ENCODE results near the gene BMERB1. TPM values are rescaled to one million over a fixed set of nuclear protein-coding genes. Genes with fewer than 3 reads are reported as not detected.
"Not testable (repeated sequence)": the region's sequence is repeated elsewhere in the genome, so short reads cannot be mapped to it uniquely, and the experiment has no call there.

BMERB1 gene
- polyA plus RNA-seq, 4 donors = 0.89 to 20.9 (median 4.7) TPM

GRCh38 chr16:15476971-15477370, 42.6 kb downstream of the BMERB1 start:
- not testable (repeated sequence) for H3K27ac ChIP-seq (ENCODE audit: low read depth in 1 of 3, low read length in 2 of 3); FAIRE-seq; H3K9me3 ChIP-seq (ENCODE audit: control insufficient read depth in 2 of 2, insufficient read depth in 1 of 2, low read depth in 1 of 2, low read length in 1 of 2); DNase-seq; H3K36me3 ChIP-seq (ENCODE audit: control insufficient read depth in 3 of 3, insufficient read depth in 2 of 3, low read depth in 1 of 3, low read length in 3 of 3); H3K4me3 ChIP-seq (ENCODE audit: low read depth in 1 of 3, low read length in 3 of 3); H3K27me3 ChIP-seq (ENCODE audit: control insufficient read depth in 3 of 3, insufficient read depth in 3 of 3, low read length in 3 of 3); H3K4me1 ChIP-seq (ENCODE audit: control insufficient read depth in 3 of 3, insufficient read depth in 2 of 3, low read depth in 1 of 3, low read length in 2 of 3)
- WGBS, 3 donors = 76 to 78% (median 77%) methylated on average over 4 of the region's 4 CpGs

GRCh38 chr16:15477802-15478201, 43.4 kb downstream of the BMERB1 start:
- Histone ChIP-seq H3K9me3 (ENCODE audit: control insufficient read depth in 2 of 2, insufficient read depth in 1 of 2, low read depth in 1 of 2, low read length in 1 of 2) (peaks cover 0 to 6% of the 10 kb centered on the region in 2 donors), H3K27me3 (ENCODE audit: control insufficient read depth in 3 of 3, insufficient read depth in 3 of 3, low read length in 3 of 3) (no peaks in the 10 kb centered on the region), H3K4me3 (ENCODE audit: low read depth in 1 of 3, low read length in 3 of 3) (no peak overlapping the region), H3K36me3 (ENCODE audit: control insufficient read depth in 3 of 3, insufficient read depth in 2 of 3, low read depth in 1 of 3, low read length in 3 of 3) (no peaks in the 10 kb centered on the region), H3K4me1 (ENCODE audit: control insufficient read depth in 3 of 3, insufficient read depth in 2 of 3, low read depth in 1 of 3, low read length in 2 of 3) (no peaks in the 10 kb centered on the region), H3K27ac (ENCODE audit: low read depth in 1 of 3, low read length in 2 of 3) (no peak overlapping the region)
- WGBS, 3 donors = 70 to 72% (median 71%) methylated on average over 2 of the region's 2 CpGs
- FAIRE-seq = no peak
- no peak for DNase-seq

- Histone ChIP-seq H3K9me3 (ENCODE audit: control insufficient read depth in 2 of 2, insufficient read depth in 1 of 2, low read depth in 1 of 2, low read length in 1 of 2) (no peaks in the 10 kb centered on the region), H3K27me3 (ENCODE audit: control insufficient read depth in 3 of 3, insufficient read depth in 3 of 3, low read length in 3 of 3) (no peaks in the 10 kb centered on the region), H3K4me3 (ENCODE audit: low read depth in 1 of 3, low read length in 3 of 3) (no peak overlapping the region), H3K36me3 (ENCODE audit: control insufficient read depth in 3 of 3, insufficient read depth in 2 of 3, low read depth in 1 of 3, low read length in 3 of 3) (no peaks in the 10 kb centered on the region), H3K4me1 (ENCODE audit: control insufficient read depth in 3 of 3, insufficient read depth in 2 of 3, low read depth in 1 of 3, low read length in 2 of 3) (no peaks in the 10 kb centered on the region), H3K27ac (ENCODE audit: low read depth in 1 of 3, low read length in 2 of 3) (peak overlapping the region in 1 of 3 donors; percentile 69)
- FAIRE-seq (no peak), DNase-seq (peak; percentile 42 to 94)
- WGBS, 3 donors = 3 to 39% (median 17%) methylated on average over 3 of the region's 3 CpGs
These were observed 47.8 kb downstream of the BMERB1 start for GRCh38 chr16:15482068-15482747.

- Histone ChIP-seq H3K9me3 (ENCODE audit: control insufficient read depth in 2 of 2, insufficient read depth in 1 of 2, low read depth in 1 of 2, low read length in 1 of 2) (no peaks in the 10 kb centered on the region), H3K36me3 (ENCODE audit: control insufficient read depth in 3 of 3, insufficient read depth in 2 of 3, low read depth in 1 of 3, low read length in 3 of 3) (no peaks in the 10 kb centered on the region), H3K4me1 (ENCODE audit: control insufficient read depth in 3 of 3, insufficient read depth in 2 of 3, low read depth in 1 of 3, low read length in 2 of 3) (no peaks in the 10 kb centered on the region), H3K27me3 (ENCODE audit: control insufficient read depth in 3 of 3, insufficient read depth in 3 of 3, low read length in 3 of 3) (no peaks in the 10 kb centered on the region), H3K27ac (ENCODE audit: low read depth in 1 of 3, low read length in 2 of 3) (no peak overlapping the region), H3K4me3 (ENCODE audit: low read depth in 1 of 3, low read length in 3 of 3) (no peak overlapping the region)
- no peak for FAIRE-seq
- 92 to 97% (median 96%) methylated on average over 7 of the region's 7 CpGs for WGBS, 3 donors
- no peak for DNase-seq
These were observed 48.4 kb downstream of the BMERB1 start for GRCh38 chr16:15482748-15483298.

- Histone ChIP-seq H3K36me3 (ENCODE audit: control insufficient read depth in 3 of 3, insufficient read depth in 2 of 3, low read depth in 1 of 3, low read length in 3 of 3) (no peaks in the 10 kb centered on the region), H3K4me3 (ENCODE audit: low read depth in 1 of 3, low read length in 3 of 3) (no peak overlapping the region), H3K9me3 (ENCODE audit: control insufficient read depth in 2 of 2, insufficient read depth in 1 of 2, low read depth in 1 of 2, low read length in 1 of 2) (no peaks in the 10 kb centered on the region), H3K27me3 (ENCODE audit: control insufficient read depth in 3 of 3, insufficient read depth in 3 of 3, low read length in 3 of 3) (no peaks in the 10 kb centered on the region), H3K27ac (ENCODE audit: low read depth in 1 of 3, low read length in 2 of 3) (no peak overlapping the region), H3K4me1 (ENCODE audit: control insufficient read depth in 3 of 3, insufficient read depth in 2 of 3, low read depth in 1 of 3, low read length in 2 of 3) (no peaks in the 10 kb centered on the region)
- WGBS, 3 donors = 80 to 96% (median 95%) methylated on average over 2 of the region's 2 CpGs
- FAIRE-seq (no peak), DNase-seq (no peak)
These were observed 49.5 kb downstream of the BMERB1 start for GRCh38 chr16:15483857-15484256.

GRCh38 chr16:15484662-15485061, 50.3 kb downstream of the BMERB1 start:
- no peaks in the 10 kb centered on the region for H3K27me3 ChIP-seq (ENCODE audit: control insufficient read depth in 3 of 3, insufficient read depth in 3 of 3, low read length in 3 of 3)
- no peaks in the 10 kb centered on the region for H3K9me3 ChIP-seq (ENCODE audit: control insufficient read depth in 2 of 2, insufficient read depth in 1 of 2, low read depth in 1 of 2, low read length in 1 of 2)
- H3K4me1 ChIP-seq (ENCODE audit: control insufficient read depth in 3 of 3, insufficient read depth in 2 of 3, low read depth in 1 of 3, low read length in 2 of 3) = no peaks in the 10 kb centered on the region
- H3K36me3 ChIP-seq (ENCODE audit: control insufficient read depth in 3 of 3, insufficient read depth in 2 of 3, low read depth in 1 of 3, low read length in 3 of 3) = no peaks in the 10 kb centered on the region
- H3K4me3 ChIP-seq (ENCODE audit: low read depth in 1 of 3, low read length in 3 of 3) = no peak overlapping the region
- WGBS, 3 donors = 75 to 78% (median 75%) methylated on average over 5 of the region's 5 CpGs
- DNase-seq (no peak), FAIRE-seq (no peak)
- no peak overlapping the region for H3K27ac ChIP-seq (ENCODE audit: low read depth in 1 of 3, low read length in 2 of 3)

GRCh38 chr16:15485175-15485574, 50.8 kb downstream of the BMERB1 start:
- Histone ChIP-seq H3K27ac (ENCODE audit: low read depth in 1 of 3, low read length in 2 of 3) (no peak overlapping the region), H3K4me3 (ENCODE audit: low read depth in 1 of 3, low read length in 3 of 3) (no peak overlapping the region), H3K27me3 (ENCODE audit: control insufficient read depth in 3 of 3, insufficient read depth in 3 of 3, low read length in 3 of 3) (no peaks in the 10 kb centered on the region), H3K4me1 (ENCODE audit: control insufficient read depth in 3 of 3, insufficient read depth in 2 of 3, low read depth in 1 of 3, low read length in 2 of 3) (no peaks in the 10 kb centered on the region), H3K36me3 (ENCODE audit: control insufficient read depth in 3 of 3, insufficient read depth in 2 of 3, low read depth in 1 of 3, low read length in 3 of 3) (no peaks in the 10 kb centered on the region), H3K9me3 (ENCODE audit: control insufficient read depth in 2 of 2, insufficient read depth in 1 of 2, low read depth in 1 of 2, low read length in 1 of 2) (no peaks in the 10 kb centered on the region)
- WGBS, 3 donors = 91 to 95% (median 92%) methylated on average over 5 of the region's 5 CpGs
- DNase-seq = no peak
- FAIRE-seq = no peak

- no peak overlapping the region for H3K27ac ChIP-seq (ENCODE audit: low read depth in 1 of 3, low read length in 2 of 3)
- peaks cover 0 to 4% (median 0%) of the 10 kb centered on the region in 3 donors for H3K4me1 ChIP-seq (ENCODE audit: control insufficient read depth in 3 of 3, insufficient read depth in 2 of 3, low read depth in 1 of 3, low read length in 2 of 3)
- WGBS, 3 donors = 77 to 94% (median 78%) methylated on average over 1 of the region's 1 CpG
- H3K36me3 ChIP-seq (ENCODE audit: control insufficient read depth in 3 of 3, insufficient read depth in 2 of 3, low read depth in 1 of 3, low read length in 3 of 3) = no peaks in the 10 kb centered on the region
- no peaks in the 10 kb centered on the region for H3K27me3 ChIP-seq (ENCODE audit: control insufficient read depth in 3 of 3, insufficient read depth in 3 of 3, low read length in 3 of 3)
- no peaks in the 10 kb centered on the region for H3K9me3 ChIP-seq (ENCODE audit: control insufficient read depth in 2 of 2, insufficient read depth in 1 of 2, low read depth in 1 of 2, low read length in 1 of 2)
- no peak for FAIRE-seq
- H3K4me3 ChIP-seq (ENCODE audit: low read depth in 1 of 3, low read length in 3 of 3) = no peak overlapping the region
- no peak for DNase-seq
These were observed 52.3 kb downstream of the BMERB1 start for GRCh38 chr16:15486661-15487060.

All from small intestine (tissue), 7 donors.